ENCODE data around the gene SF3B4.

DNA sequence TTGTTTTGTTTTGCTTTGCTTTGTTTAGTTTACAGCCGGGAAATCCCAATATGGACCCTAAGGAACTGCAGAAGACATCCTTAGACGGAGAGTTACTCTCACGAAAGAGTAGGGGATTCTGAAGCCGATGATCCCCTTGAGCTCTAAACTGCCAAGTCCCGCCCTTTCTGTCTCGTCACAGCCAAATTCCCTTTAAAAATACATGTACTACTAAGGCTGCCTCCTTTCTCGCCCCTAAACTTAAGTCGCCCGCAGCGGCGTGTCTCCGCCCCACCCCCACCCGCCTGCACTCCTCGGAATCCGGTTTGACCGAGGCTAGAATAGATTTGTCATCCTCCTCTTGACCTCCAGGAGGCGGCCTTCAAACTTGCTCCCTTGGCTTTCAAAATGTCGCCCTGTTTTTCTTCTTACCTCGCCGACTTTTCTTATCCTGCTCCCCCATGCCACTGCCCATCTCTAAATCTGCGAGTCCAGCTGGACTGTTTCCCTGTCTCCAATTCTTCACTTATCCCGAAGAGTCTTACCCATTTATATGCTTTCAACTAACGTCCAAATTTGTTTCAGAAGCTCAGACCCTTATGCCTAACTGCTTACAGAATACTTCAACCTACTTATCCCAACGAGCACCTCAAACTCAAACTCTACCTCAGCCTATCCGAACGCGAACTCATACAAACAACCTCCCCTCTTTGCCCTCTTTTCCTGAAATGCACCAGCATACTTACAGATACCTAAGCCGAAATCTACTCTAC is 39.2 kb downstream of the SF3B4 start:
- TF ChIP-seq POLR2A (IDR thresholded peaks at IDR 0.05), result no peak
- TF ChIP-seq, protein P1, sequence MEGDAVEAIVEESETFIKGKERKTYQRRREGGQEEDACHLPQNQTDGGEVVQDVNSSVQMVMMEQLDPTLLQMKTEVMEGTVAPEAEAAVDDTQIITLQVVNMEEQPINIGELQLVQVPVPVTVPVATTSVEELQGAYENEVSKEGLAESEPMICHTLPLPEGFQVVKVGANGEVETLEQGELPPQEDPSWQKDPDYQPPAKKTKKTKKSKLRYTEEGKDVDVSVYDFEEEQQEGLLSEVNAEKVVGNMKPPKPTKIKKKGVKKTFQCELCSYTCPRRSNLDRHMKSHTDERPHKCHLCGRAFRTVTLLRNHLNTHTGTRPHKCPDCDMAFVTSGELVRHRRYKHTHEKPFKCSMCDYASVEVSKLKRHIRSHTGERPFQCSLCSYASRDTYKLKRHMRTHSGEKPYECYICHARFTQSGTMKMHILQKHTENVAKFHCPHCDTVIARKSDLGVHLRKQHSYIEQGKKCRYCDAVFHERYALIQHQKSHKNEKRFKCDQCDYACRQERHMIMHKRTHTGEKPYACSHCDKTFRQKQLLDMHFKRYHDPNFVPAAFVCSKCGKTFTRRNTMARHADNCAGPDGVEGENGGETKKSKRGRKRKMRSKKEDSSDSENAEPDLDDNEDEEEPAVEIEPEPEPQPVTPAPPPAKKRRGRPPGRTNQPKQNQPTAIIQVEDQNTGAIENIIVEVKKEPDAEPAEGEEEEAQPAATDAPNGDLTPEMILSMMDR (IDR thresholded peaks at IDR 0.05 in 4 of 5, conservative IDR thresholded peaks at IDR 0.05 in 1 of 5), result peak; percentile 41 to 62 (median 59)

Measured in gastrocnemius medialis (tissue), 4 donors.